ENCODE data around the gene CCDC69. TPM values are rescaled to one million over a fixed set of nuclear protein-coding genes. Genes with fewer than 3 reads are reported as not detected.

Gene CCDC69
- total RNA-seq, 1 experiment from 2014 or later = not detected

- no peak for DNase-seq (ENCODE audit: low read depth)
- in situ Hi-C loops (cut with HindIII; ENCODE audit: low pct_unique_long_range_greater_than_20kb, low sequenced_read_pairs) = no loop called here
Measured at GRCh38 chr5:151139646-151140045, 84.2 kb downstream of the CCDC69 start.

- DNase-seq (ENCODE audit: low read depth) = no peak
- in situ Hi-C loops (cut with HindIII; ENCODE audit: low pct_unique_long_range_greater_than_20kb, low sequenced_read_pairs) = no loop called here
Measured at GRCh38 chr5:151139015-151139414, 84.9 kb downstream of the CCDC69 start.

GRCh38 chr5:151138114-151138513 is 85.8 kb downstream of the CCDC69 start:
- no peak for DNase-seq (ENCODE audit: low read depth)
- in situ Hi-C loops (cut with HindIII; ENCODE audit: low pct_unique_long_range_greater_than_20kb, low sequenced_read_pairs) = no loop called here

- no peak for DNase-seq (ENCODE audit: low read depth)
- in situ Hi-C loops (cut with HindIII; ENCODE audit: low pct_unique_long_range_greater_than_20kb, low sequenced_read_pairs) = no loop called here
Measured at GRCh38 chr5:151137067-151137825, 86.6 kb downstream of the CCDC69 start.

- in situ Hi-C loops (cut with HindIII; ENCODE audit: low pct_unique_long_range_greater_than_20kb, low sequenced_read_pairs) = no loop called here
- no peak for DNase-seq (ENCODE audit: low read depth)
Measured at GRCh38 chr5:151134228-151134627, 89.7 kb downstream of the CCDC69 start.

- no peak for DNase-seq (ENCODE audit: low read depth)
- in situ Hi-C loops (cut with HindIII; ENCODE audit: low pct_unique_long_range_greater_than_20kb, low sequenced_read_pairs) = no loop called here
Measured at GRCh38 chr5:151132963-151133362, 90.9 kb downstream of the CCDC69 start.

Other genes starting within 250 kb of the CCDC69 start
- 80.4 and 92.6 TPM in 2 replicates for gene GPX3, start 203.5 kb downstream of the CCDC69 start, total RNA-seq (2014; rRNA removed; shearing (Covaris generic); ENCODE audit: low replicate concordance)
- gene TNIP1, start 143.1 kb downstream of the CCDC69 start, total RNA-seq (2014; rRNA removed; shearing (Covaris generic); ENCODE audit: low replicate concordance) = 160 and 176 TPM in 2 replicates
- 81.1 and 98.2 TPM in 2 replicates for gene ANXA6, start 66.3 kb downstream of the CCDC69 start, total RNA-seq (2014; rRNA removed; shearing (Covaris generic); ENCODE audit: low replicate concordance)
- 18.3 and 21.8 TPM in 2 replicates for gene GM2A, start 29.1 kb upstream of the CCDC69 start, total RNA-seq (2014; rRNA removed; shearing (Covaris generic); ENCODE audit: low replicate concordance)
- not detected in 2 replicates for gene SLC36A3, start 79.7 kb upstream of the CCDC69 start, total RNA-seq (2014; rRNA removed; shearing (Covaris generic); ENCODE audit: low replicate concordance)
- gene SLC36A2, start 123.5 kb upstream of the CCDC69 start, total RNA-seq (2014; rRNA removed; shearing (Covaris generic); ENCODE audit: low replicate concordance) = not detected in 2 replicates
- gene SLC36A1, start 223.5 kb upstream of the CCDC69 start, total RNA-seq (2014; rRNA removed; shearing (Covaris generic); ENCODE audit: low replicate concordance) = 2.1 and 7.9 TPM in 2 replicates

All from Caki2 (cell line).